Small intestine (tissue), 7 donors: Measurements from ENCODE around the gene CDC42BPB. TPM values are rescaled to one million over a fixed set of nuclear protein-coding genes. Genes with fewer than 3 reads are reported as not detected.
"Not testable (repeated sequence)": the region's sequence is repeated elsewhere in the genome, so short reads cannot be mapped to it uniquely, and the experiment has no call there.

Experiments
- DNase-seq, 2 donors: peaks; one replicate each; pipeline versions ENCODE4 v3.0.0 to v3.0.0-alpha.2; 2013
- FAIRE-seq: peaks from 2 replicates; lab custom pipeline; 2012; peaks lifted over from hg19 to GRCh38; lab: Jason Lieb, UNC
- H3K27ac ChIP-seq, 3 donors: one replicate each; pipeline ENCODE4 v1.5.1; 2013; ENCODE audit warnings: low read length in 2 of 3, mild to moderate bottlenecking in 2 of 3, control low read depth in 1 of 3, inconsistent platforms in 1 of 3, low read depth in 1 of 3, moderate library complexity in 1 of 3
- H3K27me3 ChIP-seq, 3 donors: one replicate each; pipeline ENCODE4 v1.6.1; 2013; ENCODE audit warnings: low read length in 3 of 3, inconsistent platforms in 1 of 3; ENCODE audit not compliant: control insufficient read depth in 3 of 3, insufficient read depth in 3 of 3
- H3K36me3 ChIP-seq, 3 donors: one replicate each; pipeline ENCODE4 v1.6.1; 2013; ENCODE audit warnings: low read length in 3 of 3, inconsistent platforms in 1 of 3, low read depth in 1 of 3, mild to moderate bottlenecking in 1 of 3, moderate library complexity in 1 of 3; ENCODE audit not compliant: control insufficient read depth in 3 of 3, insufficient read depth in 2 of 3
- H3K4me1 ChIP-seq, 3 donors: one replicate each; pipeline ENCODE4 v1.6.1; 2013; ENCODE audit warnings: low read length in 2 of 3, inconsistent platforms in 1 of 3, low read depth in 1 of 3, mild to moderate bottlenecking in 1 of 3, moderate library complexity in 1 of 3; ENCODE audit not compliant: control insufficient read depth in 3 of 3, insufficient read depth in 2 of 3
- H3K4me3 ChIP-seq, 3 donors: one replicate each; pipeline ENCODE4 v1.5.1; 2013; ENCODE audit warnings: low read length in 3 of 3, control low read depth in 1 of 3, inconsistent platforms in 1 of 3, low read depth in 1 of 3, mild to moderate bottlenecking in 1 of 3, moderate library complexity in 1 of 3
- H3K9me3 ChIP-seq, 2 donors: one replicate each; pipeline ENCODE4 v1.6.1; 2013; ENCODE audit warnings: low read depth in 1 of 2, low read length in 1 of 2; ENCODE audit not compliant: control insufficient read depth in 2 of 2, insufficient read depth in 1 of 2
- WGBS, 3 donors: extraction: QIAGEN DNeasy Blood & Tissue Kit; methylation state at CpG; one replicate each; pipeline ENCODE4 v1.1.7; 2013; 5-methylcytosine and 5-hydroxymethylcytosine counted together
- polyA plus RNA-seq, 4 donors: library from polyadenylated mRNA; stranded (reverse) in 3 of 4; unstranded in 1 of 4; fragments of 200-250 nt in 3 of 4; fragments of 120-200 nt in 1 of 4; gene quantifications; one replicate each; pipeline versions ENCODE4 v1.2.1 to v1.2.3, GENCODE V29; 2013
- donor health status: healthy with polysubstance abuse.
- donor health status: control.
- donor health status: control.
- donor health status: Bipolar disorder and iron deficiency.
- donor health status: healthy.

The CDC42BPB gene
- polyA plus RNA-seq, 4 donors, result 29.2 to 69.4 (median 39.5) TPM

- peaks cover 2 to 74% (median 12%) of the 10 kb centered on the region in 3 donors for H3K36me3 ChIP-seq
- no peak overlapping the region for H3K27ac ChIP-seq
- FAIRE-seq (no peak), DNase-seq (no peak)
- H3K4me1 ChIP-seq, result no peaks in the 10 kb centered on the region
- WGBS, 3 donors, result 94 to 99% (median 97%) methylated on average over 8 of the region's 8 CpGs
- H3K9me3 ChIP-seq, result no peaks in the 10 kb centered on the region
- no peak overlapping the region for H3K4me3 ChIP-seq
- H3K27me3 ChIP-seq, result no peaks in the 10 kb centered on the region
Measured at GRCh38 chr14:102899516-102899900, 157.8 kb downstream of the CDC42BPB start.

DNA sequence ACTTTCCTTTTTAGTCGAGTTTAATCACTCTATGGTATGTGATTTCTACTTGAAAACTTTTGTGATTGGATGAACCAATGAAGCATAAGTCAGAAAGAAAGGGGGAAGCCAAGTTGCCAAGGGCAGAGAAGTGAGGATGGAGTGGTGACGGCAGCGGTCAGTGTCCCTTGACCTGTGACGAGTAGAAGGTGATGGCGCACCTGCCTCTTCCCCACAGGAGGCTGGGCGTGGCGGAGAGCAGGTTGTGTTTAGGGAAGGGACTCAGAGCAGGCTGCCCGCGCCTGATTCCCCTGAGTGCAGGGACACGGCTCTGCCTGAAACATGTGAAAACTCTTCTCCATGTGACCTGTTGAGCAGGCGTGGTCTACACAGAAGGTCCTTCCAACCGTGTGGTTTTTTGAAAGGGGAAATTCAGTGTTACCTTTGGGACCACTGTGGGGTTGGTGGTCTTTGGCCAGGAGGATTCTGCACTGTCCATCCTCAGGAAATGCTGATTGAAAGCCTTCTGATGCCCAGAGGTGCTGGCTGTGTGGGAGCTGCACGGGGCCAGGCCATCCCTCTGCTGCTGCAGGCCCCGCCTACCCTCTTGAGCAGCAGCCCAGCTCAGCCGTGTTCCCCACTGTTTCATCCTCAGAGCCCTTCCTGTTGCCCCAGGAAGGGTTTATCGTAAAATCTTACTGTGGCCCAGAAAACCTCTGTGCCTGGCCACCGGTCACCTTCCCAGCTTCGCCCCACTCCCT lies 158.4 kb downstream of the CDC42BPB start:
- Histone ChIP-seq H3K36me3 (peaks cover 2 to 71% (median 9%) of the 10 kb centered on the region in 3 donors), H3K27ac (no peak overlapping the region), H3K4me3 (no peak overlapping the region), H3K4me1 (no peaks in the 10 kb centered on the region), H3K27me3 (no peaks in the 10 kb centered on the region), H3K9me3 (no peaks in the 10 kb centered on the region)
- no peak for DNase-seq
- 83 to 90% (median 83%) methylated on average over 18 of the region's 18 CpGs for WGBS, 3 donors
- FAIRE-seq, result no peak

GRCh38 chr14:102898298-102898697 lies 159.1 kb downstream of the CDC42BPB start:
- FAIRE-seq (no peak), DNase-seq (no peak)
- 78 to 96% (median 93%) methylated on average over 6 of the region's 6 CpGs for whole genome bisulfite sequencing, 3 donors
- H3K4me1 ChIP-seq, result peaks cover 0 to 2% (median 0%) of the 10 kb centered on the region in 3 donors
- H3K27ac ChIP-seq, result no peak overlapping the region
- peaks cover 2 to 68% (median 5%) of the 10 kb centered on the region in 3 donors for H3K36me3 ChIP-seq
- H3K27me3 ChIP-seq, result no peaks in the 10 kb centered on the region
- H3K9me3 ChIP-seq, result no peaks in the 10 kb centered on the region
- no peak overlapping the region for H3K4me3 ChIP-seq

DNA sequence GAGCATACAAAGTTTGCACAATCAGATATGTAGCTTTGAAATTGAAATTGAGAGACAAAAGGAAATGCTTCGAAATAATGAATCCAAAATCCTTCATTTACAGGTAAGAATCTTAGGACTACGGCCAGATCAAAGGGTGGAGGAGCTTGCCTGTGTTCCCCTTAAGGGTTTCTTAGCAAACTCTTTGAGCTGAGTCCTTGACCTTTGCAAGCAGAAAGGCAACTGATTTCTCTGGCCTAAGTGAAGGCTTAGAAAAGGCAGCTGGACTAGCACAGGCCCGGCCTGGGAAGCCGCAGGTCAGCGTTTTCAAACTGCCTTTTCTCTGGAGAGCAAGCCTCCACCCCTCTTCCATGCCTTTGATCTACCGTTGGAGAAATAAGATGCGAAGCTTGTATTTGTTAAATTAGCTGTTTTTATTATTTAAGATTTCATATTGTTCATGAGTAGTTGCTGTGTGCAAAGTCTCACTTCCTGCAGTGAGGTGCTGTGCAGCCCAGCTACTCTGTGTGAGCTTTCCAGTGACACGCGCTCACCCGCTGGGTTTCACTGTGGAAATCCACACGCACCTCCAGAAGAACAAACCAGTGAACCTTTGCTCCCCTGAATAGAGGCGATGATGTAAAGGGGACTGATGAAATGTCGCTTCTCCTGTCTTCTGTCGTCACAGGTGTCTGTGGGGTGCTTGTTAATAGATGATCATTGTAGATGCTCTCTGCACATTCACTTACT lies 159.9 kb downstream of the CDC42BPB start:
- Histone ChIP-seq H3K36me3 (peaks cover 2 to 65% (median 5%) of the 10 kb centered on the region in 3 donors), H3K27ac (no peak overlapping the region), H3K4me3 (no peak overlapping the region), H3K27me3 (no peaks in the 10 kb centered on the region), H3K4me1 (peaks cover 0 to 2% (median 0%) of the 10 kb centered on the region in 3 donors), H3K9me3 (no peaks in the 10 kb centered on the region)
- no peak for FAIRE-seq
- WGBS, 3 donors, result 93 to 94% (median 93%) methylated on average over 14 of the region's 14 CpGs
- DNase-seq, result no peak

- DNase-seq, H3K4me1 ChIP-seq, H3K27me3 ChIP-seq, H3K27ac ChIP-seq, H3K9me3 ChIP-seq, FAIRE-seq, H3K4me3 ChIP-seq: not testable (repeated sequence)
- peaks cover 2 to 58% (median 5%) of the 10 kb centered on the region in 3 donors for H3K36me3 ChIP-seq
Measured at GRCh38 chr14:102896735-102897134, 160.6 kb downstream of the CDC42BPB start.

GRCh38 chr14:102893452-102893851 lies 163.9 kb downstream of the CDC42BPB start:
- DNase-seq (peak; percentile 58 to 64), FAIRE-seq (no peak)
- H3K4me3 ChIP-seq, result no peak overlapping the region
- no peaks in the 10 kb centered on the region for H3K9me3 ChIP-seq
- H3K4me1 ChIP-seq, result peaks cover 0 to 2% (median under 1%) of the 10 kb centered on the region in 3 donors
- H3K27ac ChIP-seq, result peak overlapping the region in 1 of 3 donors; percentile 30
- peaks cover 8 to 47% (median 8%) of the 10 kb centered on the region in 3 donors for H3K36me3 ChIP-seq
- no peaks in the 10 kb centered on the region for H3K27me3 ChIP-seq
- WGBS, 3 donors, result 54 to 65% (median 56%) methylated on average over 9 of the region's 9 CpGs

DNA sequence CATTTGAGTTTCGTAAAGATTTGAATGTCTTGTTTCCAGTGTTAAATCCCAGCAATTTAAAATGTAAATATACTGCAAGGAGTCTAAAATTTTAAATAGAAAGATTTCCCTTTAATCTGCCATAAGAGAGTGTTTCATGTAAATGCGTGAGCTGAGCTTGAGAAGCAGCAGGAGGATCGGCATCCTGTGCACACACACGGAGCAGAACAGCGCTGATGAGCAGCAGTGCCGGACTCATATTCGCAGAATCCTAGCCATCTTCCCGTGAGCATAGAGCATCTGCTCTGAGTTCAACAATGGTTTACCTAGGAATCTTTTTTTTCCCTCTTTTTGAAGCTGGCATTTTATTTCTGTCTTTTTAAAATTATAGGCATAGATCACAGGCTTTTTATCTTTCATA lies 164.7 kb downstream of the CDC42BPB start:
- no peaks in the 10 kb centered on the region for H3K9me3 ChIP-seq
- H3K4me3 ChIP-seq, result no peak overlapping the region
- no peak overlapping the region for H3K27ac ChIP-seq
- no peaks in the 10 kb centered on the region for H3K27me3 ChIP-seq
- H3K4me1 ChIP-seq, result peaks cover 0 to 7% (median 5%) of the 10 kb centered on the region in 3 donors
- WGBS, 3 donors, result 95 to 98% (median 95%) methylated on average over 8 of the region's 8 CpGs
- no peak for FAIRE-seq
- DNase-seq, result no peak
- H3K36me3 ChIP-seq, result peaks cover 8 to 47% (median 10%) of the 10 kb centered on the region in 3 donors

- Histone ChIP-seq H3K4me1 (peaks cover 0 to 14% (median 7%) of the 10 kb centered on the region in 3 donors), H3K27me3 (no peaks in the 10 kb centered on the region), H3K36me3 (peaks cover 10 to 50% (median 10%) of the 10 kb centered on the region in 3 donors), H3K4me3 (no peak overlapping the region), H3K27ac (no peak overlapping the region), H3K9me3 (no peaks in the 10 kb centered on the region)
- WGBS, 3 donors, result 69 to 87% (median 84%) methylated on average over 4 of the region's 4 CpGs
- DNase-seq, result no peak
- FAIRE-seq, result no peak
Measured at GRCh38 chr14:102891556-102891955, 165.8 kb downstream of the CDC42BPB start.
